GM03348 (cell line): Measurements from ENCODE around the gene CEP164.
A peak's percentile ranks its signal among the peaks of the same experiment; 100 is the strongest.

Source experiments
- DNase-seq: peaks from one replicate; pipeline ENCODE4 v3.0.0; 2012; ENCODE audit warnings: low spot score

CEP164 gene

GRCh38 chr11:117366248-117366647 lies 38.6 kb downstream of the CEP164 start:
- DNase-seq, result no peak

GRCh38 chr11:117366875-117367274 lies 39.2 kb downstream of the CEP164 start:
- no peak for DNase-seq

GRCh38 chr11:117369534-117369933 lies 41.9 kb downstream of the CEP164 start:
- DNase-seq, result no peak

- DNase-seq, result no peak
Observed at GRCh38 chr11:117371453-117371852, 43.8 kb downstream of the CEP164 start.

- no peak for DNase-seq
Observed at GRCh38 chr11:117374316-117375055, 46.8 kb downstream of the CEP164 start.

GRCh38 chr11:117375960-117376359 lies 48.3 kb downstream of the CEP164 start:
- DNase-seq, result no peak

- no peak for DNase-seq
Observed at GRCh38 chr11:117376517-117376916, 48.9 kb downstream of the CEP164 start.

- DNase-seq, result no peak
Observed at GRCh38 chr11:117378976-117379865, 51.6 kb downstream of the CEP164 start.

- no peak for DNase-seq
Observed at GRCh38 chr11:117380676-117381075, 53.0 kb downstream of the CEP164 start.

- DNase-seq, result no peak
Observed at GRCh38 chr11:117381481-117382387, 54.1 kb downstream of the CEP164 start.

- DNase-seq, result no peak
Observed at GRCh38 chr11:117382746-117383145, 55.1 kb downstream of the CEP164 start.

- DNase-seq, result peak; percentile 81
Observed at GRCh38 chr11:117384045-117384444, 56.4 kb downstream of the CEP164 start.

GRCh38 chr11:117385471-117385870 lies 57.8 kb downstream of the CEP164 start:
- DNase-seq, result no peak

GRCh38 chr11:117385906-117386305 lies 58.3 kb downstream of the CEP164 start:
- no peak for DNase-seq

- peak; percentile 87 for DNase-seq
Observed at GRCh38 chr11:117387992-117388755, 60.5 kb downstream of the CEP164 start.

- no peak for DNase-seq
Observed at GRCh38 chr11:117390743-117391142, 63.1 kb downstream of the CEP164 start.

GRCh38 chr11:117391181-117391580 lies 63.5 kb downstream of the CEP164 start:
- no peak for DNase-seq

- no peak for DNase-seq
Observed at GRCh38 chr11:117392001-117392690, 64.5 kb downstream of the CEP164 start.

GRCh38 chr11:117392979-117393378 lies 65.3 kb downstream of the CEP164 start:
- DNase-seq, result no peak

- no peak for DNase-seq
Observed at GRCh38 chr11:117394221-117394925, 66.7 kb downstream of the CEP164 start.
